HEK293 (cell line): Measurements from ENCODE around the gene MS4A2.
"Not testable (repeated sequence)": the region's sequence is repeated elsewhere in the genome, so short reads cannot be mapped to it uniquely, and the experiment has no call there.

ENCODE experiments used
- CTCF ChIA-PET: fragments of 350-600 bp; formaldehyde crosslinking; extraction: SDS; loops from one replicate; lab custom pipeline; 2021; ENCODE audit warnings: antibody characterized with exemption; lab: Yijun Ruan, JAX
- POLR2A ChIA-PET: fragments of 300-600 bp; formaldehyde crosslinking; extraction: SDS; loops from one replicate; lab custom pipeline; 2020; ENCODE audit warnings: antibody characterized with exemption, inconsistent platforms; lab: Yijun Ruan, JAX
- H3K27ac ChIP-seq: fragments of 200-500 bp; sonication (Bioruptor generic); 2 replicates; pipeline ENCODE4 v1.5.1; 2014; ENCODE audit warnings: low read depth, low read length, control low read depth, inconsistent platforms; ENCODE audit errors: extremely low read depth
- H3K36me3 ChIP-seq, 2 experiments: fragments of 200-500 bp in 1 of 2; sonication (Bioruptor generic) in 1 of 2; 1 replicate in 1 of 2; 2 replicates in 1 of 2; pipeline ENCODE4 v1.5.1; 2014 to 2017; ENCODE audit warnings: inconsistent platforms in 2 of 2, low read length in 2 of 2; ENCODE audit not compliant: control insufficient read depth in 2 of 2, insufficient read depth in 1 of 2
- H3K4me1 ChIP-seq: fragments of 200-500 bp; sonication (Bioruptor generic); 2 replicates; pipeline ENCODE4 v1.5.1; 2014; ENCODE audit warnings: mild to moderate bottlenecking, low read length, inconsistent platforms; ENCODE audit not compliant: control insufficient read depth, insufficient read depth
- H3K4me3 ChIP-seq: 2 replicates; pipeline ENCODE4 v1.5.1; 2011; ENCODE audit warnings: low read depth, mild to moderate bottlenecking, control low read depth, low read length, moderate library complexity
- H3K9me3 ChIP-seq: fragments of 200-500 bp; sonication (Bioruptor generic); 2 replicates; pipeline ENCODE4 v1.5.1; 2014; ENCODE audit warnings: low read depth, low read length, inconsistent platforms; ENCODE audit not compliant: control insufficient read depth, insufficient read depth
- GLI4 ChIP-seq: fragments of 450-650 bp; formaldehyde crosslinking; IDR thresholded peaks from 2 replicates; pipeline ENCODE4 v1.5.1; 2016; ENCODE audit warnings: missing biosample characterization, missing genetic modification characterization
- GLIS2 ChIP-seq: fragments of 450-650 bp; formaldehyde crosslinking; IDR thresholded peaks from 2 replicates; pipeline ENCODE4 v1.5.1; 2016; ENCODE audit warnings: missing biosample characterization, missing genetic modification characterization
- HOXC10 ChIP-seq: sonication (generic); formaldehyde crosslinking; IDR thresholded peaks from 2 replicates; pipeline ENCODE4 v1.8.1; 2023; ENCODE audit warnings: mild to moderate bottlenecking, missing genetic modification reagents
- YY1 ChIP-seq: fragments of 450-650 bp; formaldehyde crosslinking; IDR thresholded peaks from 2 replicates; pipeline ENCODE4 v1.5.1; 2018; ENCODE audit warnings: missing biosample characterization, missing genetic modification characterization
- ZBTB10 ChIP-seq: fragments of 450-650 bp; formaldehyde crosslinking; IDR thresholded peaks from 2 replicates; pipeline ENCODE4 v1.5.1; 2016; ENCODE audit warnings: missing biosample characterization, missing genetic modification characterization
- ZBTB17 ChIP-seq: fragments of 450-650 bp; formaldehyde crosslinking; IDR thresholded peaks from 2 replicates; pipeline ENCODE4 v1.5.1; 2016; ENCODE audit warnings: missing biosample characterization, missing genetic modification characterization
- ZNF121 ChIP-seq: fragments of 450-650 bp; formaldehyde crosslinking; IDR thresholded peaks from 2 replicates; pipeline ENCODE4 v1.5.1; 2016; ENCODE audit warnings: missing biosample characterization, missing genetic modification characterization
- ZNF394 ChIP-seq: fragments of 450-650 bp; formaldehyde crosslinking; IDR thresholded peaks from 2 replicates; pipeline ENCODE4 v1.5.1; 2016; ENCODE audit warnings: missing biosample characterization, missing genetic modification characterization, mild to moderate bottlenecking, moderate library complexity, borderline replicate concordance
- ZNF558 ChIP-seq: fragments of 450-650 bp; formaldehyde crosslinking; IDR thresholded peaks from 2 replicates; pipeline ENCODE4 v1.5.1; 2016; ENCODE audit warnings: missing biosample characterization, missing genetic modification characterization
- ZNF664 ChIP-seq: fragments of 450-650 bp; formaldehyde crosslinking; IDR thresholded peaks from 2 replicates; pipeline ENCODE4 v1.5.1; 2016; ENCODE audit warnings: missing biosample characterization, missing genetic modification characterization
- ZSCAN16 ChIP-seq: fragments of 450-650 bp; formaldehyde crosslinking; IDR thresholded peaks from 2 replicates; pipeline ENCODE4 v1.5.1; 2016; ENCODE audit warnings: missing biosample characterization, missing genetic modification characterization
- TF ChIP-seq, protein P1 (sequence below): fragments of 450-650 bp; formaldehyde crosslinking; IDR thresholded peaks from 2 replicates; pipeline ENCODE4 v1.5.1; 2016; ENCODE audit warnings: missing biosample characterization, missing genetic modification characterization

The MS4A2 gene

GRCh38 chr11:60088364-60088763, at the start of gene MS4A2:
Gene MS4A2, plus strand, starts transcription at chr11:60088664. Its CDS starts 102 bp downstream, at chr11:60088766.
- Histone ChIP-seq H3K9me3 (no peaks in the 10 kb centered on the region), H3K36me3 (no peaks in the 10 kb centered on the region), H3K4me3 (no peak within 1 kb of the TSS), H3K27ac (no peak within 1 kb of the TSS), H3K4me1 (no peaks in the 10 kb centered on the region)
- TF ChIP-seq ZBTB10 (tag by site-specific recombination) (no peak), GLI4 (no peak), YY1 (tag by site-specific recombination) (no peak), ZSCAN16 (no peak)
- ChIA-PET POLR2A (no interaction called here), CTCF (no interaction called here)

GRCh38 chr11:60040109-60040508, 48.4 kb upstream of the MS4A2 start, which contains the start of gene OOSP2:
Gene OOSP2, plus strand, starts transcription at chr11:60040409. Its CDS starts 51 bp downstream, at chr11:60040460.
- no peak within 1 kb of the TSS for H3K4me3 ChIP-seq
- POLR2A ChIA-PET: no interaction called here
- no peak for TF ChIP-seq ZNF558 (tag by site-specific recombination)
- TF ChIP-seq ZNF664 (tag by site-specific recombination): no peak
- TF ChIP-seq, protein P1, sequence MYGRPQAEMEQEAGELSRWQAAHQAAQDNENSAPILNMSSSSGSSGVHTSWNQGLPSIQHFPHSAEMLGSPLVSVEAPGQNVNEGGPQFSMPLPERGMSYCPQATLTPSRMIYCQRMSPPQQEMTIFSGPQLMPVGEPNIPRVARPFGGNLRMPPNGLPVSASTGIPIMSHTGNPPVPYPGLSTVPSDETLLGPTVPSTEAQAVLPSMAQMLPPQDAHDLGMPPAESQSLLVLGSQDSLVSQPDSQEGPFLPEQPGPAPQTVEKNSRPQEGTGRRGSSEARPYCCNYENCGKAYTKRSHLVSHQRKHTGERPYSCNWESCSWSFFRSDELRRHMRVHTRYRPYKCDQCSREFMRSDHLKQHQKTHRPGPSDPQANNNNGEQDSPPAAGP (tag by site-specific recombination): no peak
- no peak for TF ChIP-seq GLI4
- TF ChIP-seq GLIS2 (tag by site-specific recombination): no peak
- no peak for TF ChIP-seq ZNF121
- no peak for TF ChIP-seq HOXC10 (CRISPR knock-in tag)
- TF ChIP-seq ZNF394: no peak
- no peak for TF ChIP-seq ZBTB17 (tag by site-specific recombination)

GRCh38 chr11:60050422-60050821, 38.0 kb upstream of the MS4A2 start:
- H3K36me3 ChIP-seq, H3K27ac ChIP-seq, H3K9me3 ChIP-seq, H3K4me1 ChIP-seq, CTCF ChIA-PET, H3K4me3 ChIP-seq: not testable (repeated sequence)
- POLR2A ChIA-PET: interaction anchor here (0.7 kb wide), 1 partner anchor 39 kb away, joined by 3 read pairs; no protein-coding TSS in a partner anchor

More at GRCh38 chr11:60040109-60040508, 48.4 kb upstream of the MS4A2 start, which contains the start of gene OOSP2:
- CTCF ChIA-PET: interaction anchor here (0.5 kb wide), 1 partner anchor 122 kb away, joined by 3 read pairs; no protein-coding TSS in a partner anchor
- Histone ChIP-seq H3K9me3 (no peaks in the 10 kb centered on the region), H3K27ac (no peak within 1 kb of the TSS), H3K36me3 (no peaks in the 10 kb centered on the region), H3K4me1 (no peaks in the 10 kb centered on the region)

- H3K4me3 ChIP-seq, H3K9me3 ChIP-seq, CTCF ChIA-PET, H3K4me1 ChIP-seq, H3K27ac ChIP-seq, H3K36me3 ChIP-seq: not testable (repeated sequence)
- POLR2A ChIA-PET: interaction anchor here (0.7 kb wide), 1 partner anchor 40 kb away, joined by 3 read pairs; no protein-coding TSS in a partner anchor
These were observed 37.6 kb upstream of the MS4A2 start for GRCh38 chr11:60050839-60051238.
